Esophagus squamous epithelium (tissue), 5 donors: ENCODE results near the gene TLCD3B. TPM values are rescaled to one million over a fixed set of nuclear protein-coding genes. Genes with fewer than 3 reads are reported as not detected.

Experiments used
- DNase-seq: peaks from one replicate; lab custom pipeline; 2025; lab: John Stamatoyannopoulos, UW
- H3K27ac ChIP-seq, 4 donors: fragments of 200-600 bp; sonication (generic); one replicate each; pipeline ENCODE4 v1.5.1; 2016 to 2019; ENCODE audit warnings: mild to moderate bottlenecking in 1 of 4
- H3K27me3 ChIP-seq, 4 donors: fragments of 200-600 bp; sonication (generic); 1 replicate in 3 of 4; 2 replicates in 1 of 4; pipeline versions ENCODE4 v1.5.1 to v1.6.0; 2017 to 2021; ENCODE audit warnings: antibody characterized with exemption in 1 of 4
- H3K36me3 ChIP-seq, 3 donors: fragments of 200-600 bp; sonication (generic); one replicate each; pipeline ENCODE4 v1.5.1; 2016 to 2019
- H3K4me1 ChIP-seq, 3 donors: fragments of 200-600 bp; sonication (generic); one replicate each; pipeline ENCODE4 v1.5.1; 2017 to 2019
- H3K4me3 ChIP-seq, 4 donors: fragments of 200-600 bp; sonication (generic); 1 replicate in 3 of 4; 2 replicates in 1 of 4; pipeline ENCODE4 v1.5.1; 2016 to 2019; ENCODE audit warnings: mild to moderate bottlenecking in 2 of 4, moderate library complexity in 1 of 4
- H3K9me3 ChIP-seq, 3 donors: fragments of 200-600 bp; sonication (generic); one replicate each; pipeline ENCODE4 v1.5.1; 2016 to 2019
- POLR2A ChIP-seq, 4 donors: fragments of 450-650 bp; IDR thresholded peaks; one replicate each; pipeline ENCODE4 v1.6.1; 2017; ENCODE audit warnings: antibody characterized with exemption in 4 of 4, mild to moderate bottlenecking in 4 of 4, moderate library complexity in 3 of 4
- WGBS, 2 donors: methylation state at CpG; one replicate each; pipeline ENCODE4 v1.1.5; 2018; 5-methylcytosine and 5-hydroxymethylcytosine counted together
- intact Hi-C: fragments of 100-400 bp; cut with DNase I; formaldehyde crosslinking; loops from one replicate; pipeline ENCODE4 v1.15.0; 2022
- total RNA-seq, 4 donors: library from RNA; depleted of rRNA; stranded (reverse); fragments of >200 nt; gene quantifications; one replicate each; pipeline ENCODE4 v1.1.0, GENCODE V29; 2016
- TF ChIP-seq, protein P1 (sequence below), 6 experiments: fragments of 450-650 bp in 4 of 6; fragments of 200-600 bp in 2 of 6; sonication (generic) in 2 of 6; IDR thresholded peaks; one replicate each; pipeline ENCODE4 v1.5.1; 2016 to 2019; ENCODE audit warnings: antibody characterized with exemption in 6 of 6, mild to moderate bottlenecking in 4 of 6, moderate library complexity in 4 of 6
- donor health status: DM: yes; HTN: yes; CAD: no.

TLCD3B gene
- total RNA-seq, 4 donors from 2014 or later, result not detected

DNA sequence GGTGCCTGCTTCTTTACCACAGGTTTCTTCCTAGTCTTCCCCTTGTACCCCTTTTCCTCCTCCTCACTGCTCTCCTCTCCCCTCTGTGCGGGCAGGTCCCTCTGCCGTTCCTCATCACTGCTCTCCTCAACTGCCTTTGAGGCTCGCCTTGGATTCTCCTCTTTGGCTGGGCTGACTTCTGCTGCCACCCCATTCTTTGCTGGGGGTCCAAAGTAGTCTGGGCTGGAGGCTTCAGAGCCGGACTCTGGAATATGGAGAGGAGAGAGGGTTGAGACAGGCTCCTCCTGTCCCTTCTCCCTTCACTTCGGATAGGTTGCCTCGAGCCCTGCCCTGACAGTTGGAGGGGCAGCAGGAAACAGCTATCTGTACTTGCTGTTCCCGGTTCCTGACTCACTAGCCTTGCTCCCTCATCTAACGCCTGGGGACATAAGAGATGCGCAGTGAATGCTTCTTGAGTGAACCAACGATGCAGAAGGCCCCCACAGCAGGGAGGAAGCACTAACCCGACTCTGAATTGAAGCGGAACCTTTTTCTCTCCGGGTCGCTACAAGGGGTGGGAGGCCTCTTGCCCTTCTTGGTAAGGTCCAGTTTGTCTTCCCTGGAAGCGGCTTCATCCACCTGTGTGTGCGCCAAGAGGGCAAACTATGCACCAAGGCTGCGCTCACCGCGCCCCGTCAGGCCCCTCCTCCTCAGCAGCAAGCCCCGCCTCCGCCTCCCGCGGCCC is 36.3 kb downstream of the TLCD3B start:
- Histone ChIP-seq H3K27me3 (no peaks in the 10 kb centered on the region), H3K4me3 (peak overlapping the region; percentile 58 to 96 (median 82)), H3K36me3 (peaks cover 8 to 66% (median 27%) of the 10 kb centered on the region in 3 donors), H3K27ac (peak overlapping the region; percentile 90 to 98 (median 96)), H3K9me3 (no peaks in the 10 kb centered on the region), H3K4me1 (peaks cover 19 to 35% (median 20%) of the 10 kb centered on the region in 3 donors)
- no peak for DNase-seq
- 15 to 27% methylated on average over 3 to 9 of the region's 24 CpGs for WGBS, 2 donors
- TF ChIP-seq POLR2A (IDR thresholded peaks at IDR 0.05), result no peak
- TF ChIP-seq, protein P1, sequence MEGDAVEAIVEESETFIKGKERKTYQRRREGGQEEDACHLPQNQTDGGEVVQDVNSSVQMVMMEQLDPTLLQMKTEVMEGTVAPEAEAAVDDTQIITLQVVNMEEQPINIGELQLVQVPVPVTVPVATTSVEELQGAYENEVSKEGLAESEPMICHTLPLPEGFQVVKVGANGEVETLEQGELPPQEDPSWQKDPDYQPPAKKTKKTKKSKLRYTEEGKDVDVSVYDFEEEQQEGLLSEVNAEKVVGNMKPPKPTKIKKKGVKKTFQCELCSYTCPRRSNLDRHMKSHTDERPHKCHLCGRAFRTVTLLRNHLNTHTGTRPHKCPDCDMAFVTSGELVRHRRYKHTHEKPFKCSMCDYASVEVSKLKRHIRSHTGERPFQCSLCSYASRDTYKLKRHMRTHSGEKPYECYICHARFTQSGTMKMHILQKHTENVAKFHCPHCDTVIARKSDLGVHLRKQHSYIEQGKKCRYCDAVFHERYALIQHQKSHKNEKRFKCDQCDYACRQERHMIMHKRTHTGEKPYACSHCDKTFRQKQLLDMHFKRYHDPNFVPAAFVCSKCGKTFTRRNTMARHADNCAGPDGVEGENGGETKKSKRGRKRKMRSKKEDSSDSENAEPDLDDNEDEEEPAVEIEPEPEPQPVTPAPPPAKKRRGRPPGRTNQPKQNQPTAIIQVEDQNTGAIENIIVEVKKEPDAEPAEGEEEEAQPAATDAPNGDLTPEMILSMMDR (IDR thresholded peaks at IDR 0.05), result no peak
- intact Hi-C loops, result no loop called here

DNA sequence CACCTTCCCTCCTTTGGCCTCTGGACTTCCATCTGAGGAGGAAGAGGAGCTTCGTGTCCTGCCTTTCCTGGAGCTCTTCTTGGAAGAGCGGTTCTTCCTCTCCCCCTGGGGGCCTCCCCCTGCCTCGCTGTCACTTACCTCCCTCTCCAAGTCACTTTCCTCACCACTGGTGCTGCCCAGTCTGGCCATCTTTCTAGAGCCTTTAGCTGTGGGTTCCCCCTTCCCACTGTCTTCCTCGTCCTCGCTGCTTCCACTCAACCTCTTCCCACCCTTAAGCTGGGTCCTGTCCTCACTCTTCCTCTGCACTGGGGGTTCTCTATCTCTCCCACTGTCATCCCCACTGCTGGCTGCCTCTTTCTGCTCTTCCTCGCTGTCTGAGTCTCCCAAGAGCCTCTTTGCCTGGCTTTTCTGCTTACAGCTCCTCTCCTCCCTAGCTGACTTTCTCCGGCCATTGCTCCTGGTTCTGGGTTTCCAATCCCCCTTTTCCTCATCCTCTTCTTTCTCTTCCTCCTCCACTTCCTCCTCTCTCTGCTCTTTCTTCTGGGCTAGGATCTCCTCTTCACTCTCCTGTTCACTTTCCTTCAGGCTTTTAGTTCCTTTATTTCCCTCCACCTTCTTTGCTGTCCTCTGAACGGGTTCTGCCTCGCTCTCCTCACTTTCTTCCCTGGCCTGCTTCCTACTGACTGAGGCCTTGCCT is 37.0 kb downstream of the TLCD3B start:
- DNase-seq, result no peak
- WGBS, 2 donors, result 86 to 88% methylated on average over 9 of the region's 9 CpGs
- intact Hi-C loops, result no loop called here
- Histone ChIP-seq H3K36me3 (peaks cover 8 to 66% (median 28%) of the 10 kb centered on the region in 3 donors), H3K4me1 (peaks cover 19 to 35% (median 20%) of the 10 kb centered on the region in 3 donors), H3K4me3 (peak overlapping the region in 2 of 4 donors; percentile 77 to 96), H3K9me3 (no peaks in the 10 kb centered on the region), H3K27ac (peak overlapping the region; percentile 90 to 98 (median 96)), H3K27me3 (no peaks in the 10 kb centered on the region)
- no peak for TF ChIP-seq POLR2A (IDR thresholded peaks at IDR 0.05)
- TF ChIP-seq, protein P1 (IDR thresholded peaks at IDR 0.05), result no peak

DNA sequence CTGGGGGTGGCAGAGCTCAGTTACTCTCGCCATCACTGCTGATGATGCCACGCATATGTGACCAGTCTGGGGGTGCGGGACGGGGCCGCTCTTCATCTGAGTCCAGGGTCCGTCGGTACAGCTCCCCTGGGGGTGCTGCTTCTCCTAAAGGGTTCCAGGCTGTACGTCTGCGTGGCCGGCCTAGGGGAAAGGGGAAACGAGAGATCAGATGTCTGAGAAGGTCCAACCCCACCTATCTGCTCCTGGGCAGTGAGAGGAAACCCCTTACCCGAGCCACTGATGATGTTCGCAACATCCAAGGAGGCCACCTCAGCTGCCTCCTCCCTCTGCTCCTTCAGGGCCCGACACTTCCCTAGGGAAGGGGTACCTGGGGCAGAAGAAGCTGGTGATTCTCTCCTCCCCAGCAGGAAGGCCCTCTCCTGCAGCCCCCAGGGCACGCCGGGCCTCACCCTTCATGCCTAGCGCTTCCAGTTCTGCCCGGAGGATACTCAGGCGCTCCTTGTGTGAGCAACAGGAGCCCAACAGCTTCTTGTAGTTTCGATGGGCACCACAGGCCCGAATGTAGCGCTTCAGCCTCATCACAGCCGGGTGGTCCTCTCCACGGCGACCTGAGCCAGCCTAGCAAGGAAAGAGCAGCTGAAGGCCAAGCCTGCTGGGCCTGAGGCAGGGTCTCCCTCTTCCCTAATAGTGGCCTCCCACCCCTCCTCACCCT is 37.7 kb downstream of the TLCD3B start:
- DNase-seq, result no peak
- Histone ChIP-seq H3K27me3 (no peaks in the 10 kb centered on the region), H3K4me3 (no peak overlapping the region), H3K36me3 (peaks cover 8 to 66% (median 34%) of the 10 kb centered on the region in 3 donors), H3K9me3 (no peaks in the 10 kb centered on the region), H3K27ac (no peak overlapping the region), H3K4me1 (peaks cover 19 to 35% (median 20%) of the 10 kb centered on the region in 3 donors)
- TF ChIP-seq, protein P1 (IDR thresholded peaks at IDR 0.05), result no peak
- no peak for TF ChIP-seq POLR2A (IDR thresholded peaks at IDR 0.05)
- intact Hi-C loops, result no loop called here
- 88% methylated on average over 10 of the region's 25 CpGs; no CpG with 5 or more reads in 1 of the 2 donors for WGBS, 2 donors

DNA sequence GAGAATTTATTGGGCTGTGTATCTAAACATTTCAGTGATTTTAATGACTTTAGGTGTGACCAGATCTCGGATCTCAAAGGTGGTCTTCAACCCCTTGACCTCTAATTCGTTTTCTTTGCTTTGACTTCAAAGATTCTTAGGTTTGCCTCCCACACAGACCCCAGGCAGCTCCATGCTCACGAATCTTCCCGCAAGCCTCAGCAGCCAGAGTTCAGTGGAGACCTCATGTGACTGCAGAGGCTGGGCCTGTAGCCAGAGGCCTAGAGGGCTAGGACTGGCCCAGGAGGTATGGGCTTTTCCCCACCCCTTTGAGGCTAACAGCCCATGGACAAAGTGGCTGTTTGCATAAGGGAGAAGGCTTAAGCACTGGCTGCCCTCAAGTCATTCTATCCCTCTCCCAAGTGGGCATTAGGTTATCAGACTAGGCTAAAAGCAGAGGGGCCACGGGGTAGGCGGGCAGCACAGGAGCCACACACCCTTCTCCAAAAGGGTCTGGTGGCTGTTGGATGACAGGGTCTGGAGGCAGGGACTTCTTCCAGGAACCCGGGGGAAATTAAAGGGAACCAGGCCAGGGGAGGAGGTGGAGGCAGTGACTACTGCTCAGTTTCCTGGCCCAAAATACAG is 38.6 kb downstream of the TLCD3B start:
- TF ChIP-seq POLR2A (IDR thresholded peaks at IDR 0.05), result no peak
- TF ChIP-seq, protein P1 (IDR thresholded peaks at IDR 0.05), result no peak
- Histone ChIP-seq H3K4me3 (no peak overlapping the region), H3K27me3 (no peaks in the 10 kb centered on the region), H3K36me3 (peaks cover 14 to 66% (median 43%) of the 10 kb centered on the region in 3 donors), H3K4me1 (peaks cover 19 to 34% (median 20%) of the 10 kb centered on the region in 3 donors), H3K27ac (no peak overlapping the region), H3K9me3 (no peaks in the 10 kb centered on the region)
- DNase-seq, result no peak
- 52 to 69% methylated on average over 7 of the region's 7 CpGs for WGBS, 2 donors
- intact Hi-C loops, result no loop called here
